GM12878 (cell line): ENCODE data around the gene TMEM19. TPM values are rescaled to one million over a fixed set of nuclear protein-coding genes. Genes with fewer than 3 reads are reported as not detected.

Experiments
- ATAC-seq: fragments of 200-7000 bp; cut with Tn5 transposase; 3 replicates; pipeline ENCODE4 v1.9.1; 2020; ENCODE audit warnings: mild to moderate bottlenecking, moderate library complexity
- BruUV-seq: library from RNA; stranded (reverse); fragments of 400-500 nt; replicated peaks from 2 replicates; lab custom pipeline; 2021; lab: Mats Ljungman, UMichigan
- CTCF ChIA-PET: fragments of 300-600 bp; sonication (Branson Sonifier 250); formaldehyde crosslinking; extraction: SDS; loops from one replicate; lab custom pipeline; 2021; ENCODE audit warnings: inconsistent platforms; lab: Yijun Ruan, JAX
- POLR2A ChIA-PET: fragments of 350-600 bp; formaldehyde crosslinking; extraction: SDS; loops from one replicate; lab custom pipeline; 2021; ENCODE audit warnings: inconsistent platforms; lab: Charles Lee
- RAD21 ChIA-PET: fragments of 300-600 bp; sonication (Branson Sonifier 250); formaldehyde crosslinking; loops from one replicate; lab custom pipeline; 2023; ENCODE audit warnings: antibody characterized with exemption; ENCODE audit not compliant: unreplicated experiment; lab: Charles Lee
- SMC1A ChIA-PET: fragments of 300-600 bp; sonication (Branson Sonifier 250); formaldehyde crosslinking; loops from one replicate; lab custom pipeline; 2023; ENCODE audit not compliant: unreplicated experiment, uncharacterized antibody; lab: Charles Lee
- DNase-seq: peaks from one replicate; pipeline ENCODE4 v3.0.0-alpha.2; 2011; ENCODE audit warnings: low read depth, low spot score
- FAIRE-seq: peaks from 3 replicates; lab custom pipeline; 2011; peaks lifted over from hg19 to GRCh38; lab: Jason Lieb, UNC
- H2AFZ ChIP-seq: 2 replicates; pipeline ENCODE4 v1.6.0; 2011; ENCODE audit warnings: low read depth, low read length, control low read depth; ENCODE audit not compliant: control insufficient read depth
- H3K27ac ChIP-seq: 2 replicates; pipeline ENCODE4 v1.5.1; 2011; ENCODE audit warnings: control low read depth; ENCODE audit not compliant: control insufficient read depth, insufficient read depth
- H3K27me3 ChIP-seq, 2 experiments: replicated peaks in 1 of 2; 2 replicates each; pipeline versions ENCODE4 v1.6.0 to v1.6.1; 2011; ENCODE audit warnings: low read length in 1 of 2; ENCODE audit not compliant: control insufficient read depth in 2 of 2, insufficient read depth in 2 of 2
- H3K36me3 ChIP-seq, 2 experiments: 2 replicates each; pipeline ENCODE4 v1.5.1; 2011; ENCODE audit warnings: low read length in 1 of 2; ENCODE audit not compliant: control insufficient read depth in 2 of 2, insufficient read depth in 2 of 2
- H3K4me1 ChIP-seq: 2 replicates; pipeline ENCODE4 v1.6.1; 2011; ENCODE audit warnings: mild to moderate bottlenecking, low read length, moderate library complexity, mixed read lengths; ENCODE audit not compliant: control insufficient read depth, insufficient read depth
- H3K4me2 ChIP-seq: 2 replicates; pipeline ENCODE4 v1.6.0; 2011; ENCODE audit warnings: control low read depth; ENCODE audit not compliant: control insufficient read depth, insufficient read depth
- H3K4me3 ChIP-seq: fragments of 200-600 bp; sonication (generic); 2 replicates; pipeline ENCODE4 v1.5.1; 2016
- H3K79me2 ChIP-seq: 2 replicates; pipeline ENCODE4 v1.6.0; 2011; ENCODE audit warnings: low read length; ENCODE audit not compliant: control insufficient read depth, insufficient read depth
- H3K9ac ChIP-seq: 2 replicates; pipeline ENCODE4 v1.8.0; 2011; ENCODE audit warnings: low read length, control low read depth, mixed read lengths; ENCODE audit not compliant: control insufficient read depth, insufficient read depth
- H3K9me3 ChIP-seq: replicated peaks from 3 replicates; pipeline ENCODE4 v1.5.1; 2011; ENCODE audit warnings: mild to moderate bottlenecking, low read length; ENCODE audit not compliant: control insufficient read depth, insufficient read depth
- H4K20me1 ChIP-seq: 2 replicates; pipeline ENCODE4 v1.6.0; 2011; ENCODE audit not compliant: control insufficient read depth, insufficient read depth
- ASH2L ChIP-seq: fragments of 300-600, 200-600 bp; sonication (generic); IDR thresholded peaks from 2 replicates; pipeline ENCODE4 v1.6.1; 2017; ENCODE audit warnings: low read depth, mild to moderate bottlenecking, borderline replicate concordance
- ESRRA ChIP-seq: IDR thresholded peaks from 2 replicates; pipeline ENCODE4 v1.6.1; 2012; ENCODE audit warnings: mild to moderate bottlenecking, low read length, improper control_type of control experiment
- FOS ChIP-seq: IDR thresholded peaks from 3 replicates; pipeline ENCODE4 v1.6.1; 2011; ENCODE audit warnings: borderline replicate concordance; ENCODE audit not compliant: insufficient read length; ENCODE audit errors: extremely low read depth
- IKZF2 ChIP-seq, 2 experiments: fragments of 450-650 bp; IDR thresholded peaks; 2 replicates each; pipeline ENCODE4 v1.6.1; 2017; ENCODE audit warnings: mild to moderate bottlenecking in 2 of 2, moderate library complexity in 2 of 2
- NBN ChIP-seq: fragments of 450-650 bp; IDR thresholded peaks from 2 replicates; pipeline ENCODE4 v1.6.1; 2016
- PML ChIP-seq: IDR thresholded peaks from 2 replicates; pipeline ENCODE4 v1.6.1; 2012; ENCODE audit warnings: low read length, inconsistent platforms
- SMARCA5 ChIP-seq: fragments of 450-650 bp; IDR thresholded peaks from 2 replicates; pipeline ENCODE4 v1.6.1; 2017; ENCODE audit warnings: mild to moderate bottlenecking
- YBX1 ChIP-seq: fragments of 450-650 bp; IDR thresholded peaks from 2 replicates; pipeline ENCODE4 v1.6.1; 2016; ENCODE audit warnings: antibody characterized with exemption
- WGBS: methylation state at CpG from one replicate; pipeline ENCODE4 v1.1.6; 2016; ENCODE audit warnings: low lambda C conversion rate; ENCODE audit not compliant: insufficient replicate concordance, insufficient coverage; ENCODE audit errors: missing lambda C conversion rate; 5-methylcytosine and 5-hydroxymethylcytosine counted together
- in situ Hi-C: fragments of 300-500 bp; cut with MboI; formaldehyde crosslinking; loops from 9 replicates; pipeline ENCODE4 v1.14.3; 2018; ENCODE audit warnings: mixed read lengths
- intact Hi-C: fragments of 100-400 bp; cut with micrococcal nuclease; formaldehyde crosslinking; loops from one replicate; pipeline ENCODE4 v1.14.2; 2022; ENCODE audit not compliant: unreplicated experiment
- polyA plus RNA-seq, 11 experiments: library from polyadenylated mRNA; depleted of rRNA in 4 of 11; unstranded in 6 of 11; stranded (reverse) in 5 of 11; fragments of >200 nt; fragmentation: Nextera tagmentation in 4 of 11; fragmentation: Illumina TruSeq in 1 of 11; extraction: Ambion mirVana in 4 of 11; extraction: Trizol in 1 of 11; gene quantifications; 1 replicate in 1 of 11; 2 replicates in 10 of 11; pipeline versions ENCODE4 v1.2.1 to v1.2.3, GENCODE V29; 2011 to 2016; ENCODE audit warnings: inconsistent platforms in 2 of 11, missing spikeins in 2 of 11, low read depth in 1 of 11
- total RNA-seq, 4 experiments: library from RNA; depleted of rRNA in 3 of 4; stranded (reverse); fragments of >200 nt in 3 of 4; fragmentation: Illumina TruSeq in 1 of 4; extraction: Trizol in 1 of 4; gene quantifications; 2 replicates each; pipeline versions ENCODE4 v1.2.1 to v1.2.3, GENCODE V29; 2013 to 2021
- TF ChIP-seq, protein P1 (sequence below): fragments of 450-650 bp; IDR thresholded peaks from 2 replicates; pipeline ENCODE4 v1.6.1; 2016; ENCODE audit warnings: mild to moderate bottlenecking
- TF ChIP-seq, protein P2 (sequence below), 3 experiments: IDR thresholded peaks in 2 of 3; conservative IDR thresholded peaks in 1 of 3; 2 replicates each; pipeline ENCODE4 v1.5.1; 2011; ENCODE audit warnings: low read depth in 3 of 3, low read length in 3 of 3, mild to moderate bottlenecking in 3 of 3, control low read depth in 2 of 3, moderate library complexity in 2 of 3, inconsistent platforms in 1 of 3, mixed read lengths in 1 of 3; ENCODE audit not compliant: control insufficient read depth in 2 of 3, insufficient read depth in 1 of 3; ENCODE audit errors: extremely low read depth in 1 of 3

TMEM19 gene
- total and polyA plus RNA-seq, 10 of the 15 experiments (the other 5 are each of a cell fraction or from before 2014, with no cell fraction given) = 26.7 to 54.9 (median 39.3) TPM

DNA sequence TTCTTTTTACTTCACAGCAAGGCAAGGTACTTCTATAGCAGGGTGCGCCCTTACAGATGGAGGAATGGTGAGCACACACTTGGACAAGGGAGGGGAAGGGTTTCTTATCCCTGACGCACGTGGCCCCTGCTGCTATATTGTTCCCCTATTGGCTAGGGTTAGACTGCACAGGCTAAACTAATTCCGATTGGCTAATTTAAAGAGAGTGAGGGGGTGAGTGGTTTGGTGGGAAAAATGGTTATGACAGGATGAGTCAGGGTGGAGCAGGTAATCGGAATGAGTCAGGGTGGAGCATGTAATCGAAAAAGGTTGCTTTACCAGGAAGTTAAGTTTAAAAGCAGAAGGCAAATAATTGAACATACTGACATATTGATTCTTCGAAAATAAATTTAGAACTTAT lies 45.1 kb downstream of the TMEM19 start:
- SMC1A ChIA-PET = interaction anchor here (0.9 kb wide), 1 partner anchor 13 kb away, joined by 3 read pairs; no protein-coding TSS in a partner anchor
- H4K20me1 ChIP-seq = no peaks in the 10 kb centered on the region
- no peak overlapping the region for H2AFZ ChIP-seq
- POLR2A ChIA-PET = no interaction called here
- DNase-seq = no peak
- no peak overlapping the region for H3K27ac ChIP-seq
- H3K9ac ChIP-seq = no peak overlapping the region
- no peak for FAIRE-seq
- no peak overlapping the region for H3K4me2 ChIP-seq
- intact Hi-C loops (no loop called here), in situ Hi-C loops (loop anchor here (25.0 kb wide), 1 partner anchor 994 kb away; no protein-coding TSS in a partner anchor)
- H3K9me3 ChIP-seq = no peaks in the 10 kb centered on the region
- TF ChIP-seq IKZF2 (IDR thresholded peaks at IDR 0.05) = no peak
- TF ChIP-seq ESRRA = no peak
- TF ChIP-seq NBN = no peak
- no peak for TF ChIP-seq PML
- TF ChIP-seq FOS = no peak
- H3K4me3 ChIP-seq = no peak overlapping the region
- no peaks in the 10 kb centered on the region for H3K79me2 ChIP-seq
- RAD21 ChIA-PET = no interaction called here
- BruUV-seq = no TSS peak
- H3K36me3 ChIP-seq = no peaks in the 10 kb centered on the region
- 55% methylated on average over 7 of the region's 7 CpGs for whole genome bisulfite sequencing
- no peaks in the 10 kb centered on the region for H3K27me3 ChIP-seq
- H3K4me1 ChIP-seq = no peaks in the 10 kb centered on the region
- ATAC-seq = no peak
- CTCF ChIA-PET = interaction anchor here (1.3 to 1.7 kb wide), 2 partner anchors 15 to 16 kb away, joined by 3 to 6 read pairs; no protein-coding TSS in a partner anchor

DNA sequence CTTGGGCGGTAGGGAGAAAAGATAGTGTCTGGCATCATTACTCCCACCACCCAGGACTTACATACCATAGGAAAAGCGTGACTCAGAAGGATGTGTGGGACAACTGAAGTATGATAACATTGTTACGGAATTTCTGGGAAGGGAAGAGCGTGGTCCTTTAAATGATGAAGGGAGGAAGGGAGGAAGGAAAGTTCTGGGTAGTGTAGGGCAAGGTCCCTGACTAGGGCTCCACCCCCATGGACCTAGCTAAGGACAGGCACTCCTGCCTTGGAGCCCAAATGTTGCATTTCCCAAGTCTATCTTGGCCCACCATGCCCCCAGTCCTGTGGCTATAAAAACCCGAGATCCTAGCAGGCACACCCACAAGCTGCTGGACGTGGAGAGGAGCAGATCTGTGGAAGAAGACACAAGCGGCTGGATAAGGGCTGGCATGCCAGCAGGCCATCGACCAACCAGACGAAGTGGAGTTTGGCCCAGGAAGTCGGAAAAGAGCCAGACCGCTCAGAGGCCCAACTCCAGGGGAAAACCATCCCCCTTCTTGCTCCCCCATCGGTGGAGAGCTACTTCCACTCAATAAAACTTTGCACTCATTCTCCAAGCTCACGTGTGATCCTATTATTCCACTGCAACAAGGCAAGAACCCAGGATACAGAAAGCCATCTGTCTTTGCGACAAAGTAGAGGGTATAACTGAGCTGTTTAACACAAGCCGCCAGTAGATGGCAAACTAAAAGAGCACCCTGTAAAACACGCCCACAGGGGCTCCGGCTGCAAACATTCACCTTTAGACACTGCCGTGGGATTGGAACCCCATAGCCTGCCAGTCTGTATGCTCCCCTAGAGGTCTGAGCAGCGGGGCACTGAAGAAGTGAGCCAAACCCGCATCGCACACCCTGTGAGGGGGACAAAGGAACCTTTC lies 45.8 kb downstream of the TMEM19 start:
- no peak overlapping the region for H3K4me2 ChIP-seq
- H3K9ac ChIP-seq = no peak overlapping the region
- H3K9me3 ChIP-seq = no peaks in the 10 kb centered on the region
- ChIA-PET SMC1A (no interaction called here), POLR2A (no interaction called here), CTCF (interaction anchor here (1.7 kb wide), 1 partner anchor 15 kb away, joined by 6 read pairs; no protein-coding TSS in a partner anchor), RAD21 (no interaction called here)
- no peak for FAIRE-seq
- no peaks in the 10 kb centered on the region for H4K20me1 ChIP-seq
- no peaks in the 10 kb centered on the region for H3K4me1 ChIP-seq
- DNase-seq = no peak
- BruUV-seq = no TSS peak
- H3K4me3 ChIP-seq = no peak overlapping the region
- intact Hi-C loops (no loop called here), in situ Hi-C loops (loop anchor here (25.0 kb wide), 1 partner anchor 994 kb away; no protein-coding TSS in a partner anchor)
- no peaks in the 10 kb centered on the region for H3K36me3 ChIP-seq
- no peaks in the 10 kb centered on the region for H3K79me2 ChIP-seq
- H2AFZ ChIP-seq = no peak overlapping the region
- 74% methylated on average over 21 of the region's 21 CpGs for WGBS
- no peak; the same call in 2 of the 3 replicates for ATAC-seq
- H3K27ac ChIP-seq = no peak overlapping the region
- no peaks in the 10 kb centered on the region for H3K27me3 ChIP-seq
- TF ChIP-seq ASH2L = no peak
- no peak for TF ChIP-seq IKZF2 (IDR thresholded peaks at IDR 0.05)
- TF ChIP-seq, protein P1, sequence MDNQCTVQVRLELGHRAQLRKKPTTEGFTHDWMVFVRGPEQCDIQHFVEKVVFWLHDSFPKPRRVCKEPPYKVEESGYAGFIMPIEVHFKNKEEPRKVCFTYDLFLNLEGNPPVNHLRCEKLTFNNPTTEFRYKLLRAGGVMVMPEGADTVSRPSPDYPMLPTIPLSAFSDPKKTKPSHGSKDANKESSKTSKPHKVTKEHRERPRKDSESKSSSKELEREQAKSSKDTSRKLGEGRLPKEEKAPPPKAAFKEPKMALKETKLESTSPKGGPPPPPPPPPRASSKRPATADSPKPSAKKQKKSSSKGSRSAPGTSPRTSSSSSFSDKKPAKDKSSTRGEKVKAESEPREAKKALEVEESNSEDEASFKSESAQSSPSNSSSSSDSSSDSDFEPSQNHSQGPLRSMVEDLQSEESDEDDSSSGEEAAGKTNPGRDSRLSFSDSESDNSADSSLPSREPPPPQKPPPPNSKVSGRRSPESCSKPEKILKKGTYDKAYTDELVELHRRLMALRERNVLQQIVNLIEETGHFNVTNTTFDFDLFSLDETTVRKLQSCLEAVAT = no peak
- no peak for TF ChIP-seq SMARCA5
- TF ChIP-seq, protein P2, sequence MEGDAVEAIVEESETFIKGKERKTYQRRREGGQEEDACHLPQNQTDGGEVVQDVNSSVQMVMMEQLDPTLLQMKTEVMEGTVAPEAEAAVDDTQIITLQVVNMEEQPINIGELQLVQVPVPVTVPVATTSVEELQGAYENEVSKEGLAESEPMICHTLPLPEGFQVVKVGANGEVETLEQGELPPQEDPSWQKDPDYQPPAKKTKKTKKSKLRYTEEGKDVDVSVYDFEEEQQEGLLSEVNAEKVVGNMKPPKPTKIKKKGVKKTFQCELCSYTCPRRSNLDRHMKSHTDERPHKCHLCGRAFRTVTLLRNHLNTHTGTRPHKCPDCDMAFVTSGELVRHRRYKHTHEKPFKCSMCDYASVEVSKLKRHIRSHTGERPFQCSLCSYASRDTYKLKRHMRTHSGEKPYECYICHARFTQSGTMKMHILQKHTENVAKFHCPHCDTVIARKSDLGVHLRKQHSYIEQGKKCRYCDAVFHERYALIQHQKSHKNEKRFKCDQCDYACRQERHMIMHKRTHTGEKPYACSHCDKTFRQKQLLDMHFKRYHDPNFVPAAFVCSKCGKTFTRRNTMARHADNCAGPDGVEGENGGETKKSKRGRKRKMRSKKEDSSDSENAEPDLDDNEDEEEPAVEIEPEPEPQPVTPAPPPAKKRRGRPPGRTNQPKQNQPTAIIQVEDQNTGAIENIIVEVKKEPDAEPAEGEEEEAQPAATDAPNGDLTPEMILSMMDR (IDR thresholded peaks at IDR 0.05 in 2 of 3, conservative IDR thresholded peaks at IDR 0.05 in 1 of 3; ENCODE audit: control insufficient read depth in 2 of 3, extremely low read depth in 1 of 3, insufficient read depth in 1 of 3, low read depth in 3 of 3, low read length in 3 of 3) = no peak
- TF ChIP-seq YBX1 = no peak
